ENCODE data around the gene NEIL3.

DNA sequence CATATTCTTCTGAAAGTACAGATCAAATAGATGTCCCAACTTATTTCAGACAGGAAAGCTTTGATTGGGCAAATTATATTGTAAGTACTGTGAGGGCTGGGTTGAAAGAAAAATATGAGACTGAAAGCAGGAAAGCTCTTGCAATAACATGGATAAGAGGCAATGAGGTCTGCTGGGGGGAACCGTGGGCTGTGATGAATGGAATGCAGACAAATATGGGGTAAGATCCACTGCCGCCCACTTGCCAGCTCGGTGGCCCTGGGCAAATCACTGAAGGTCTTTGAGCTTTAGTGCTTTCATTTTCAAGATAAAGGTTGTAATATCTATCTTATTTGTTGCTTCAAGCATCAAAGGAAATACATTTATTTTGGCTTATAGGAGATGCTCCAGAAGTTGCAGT is 81.6 kb downstream of the NEIL3 start:
- TF ChIP-seq POLR2AphosphoS5 (IDR thresholded peaks at IDR 0.05; ENCODE audit: borderline replicate concordance, low read depth, low read length) (no peak), EZH2 (IDR thresholded peaks at IDR 0.05) (no peak), FOXP2 (optimal IDR thresholded peaks at IDR 0.05; ENCODE audit: control extremely low read depth, extremely low read length, insufficient read depth) (no peak)

All from SK-N-MC (cell line).